GM23338 (cell line): ENCODE measurements around the gene CD68. TPM values are rescaled to one million over a fixed set of nuclear protein-coding genes. Genes with fewer than 3 reads are reported as not detected.

Source experiments
- ATAC-seq: fragments of 200-7000 bp; cut with Tn5 transposase; 3 replicates; pipeline ENCODE4 v1.9.1; 2020
- DNase-seq: peaks from one replicate; pipeline ENCODE4 v3.0.0-alpha.2; 2015; ENCODE audit warnings: low spot score
- H2AFZ ChIP-seq: fragments of 200-600 bp; sonication (generic); 2 replicates; pipeline ENCODE4 v1.8.0; 2016; ENCODE audit warnings: antibody characterized with exemption, mild to moderate bottlenecking, moderate library complexity
- H3F3A ChIP-seq: fragments of 200-600 bp; sonication (generic); replicated peaks from 2 replicates; pipeline ENCODE4 v1.8.0; 2017; ENCODE audit warnings: antibody characterized with exemption, mixed run types, low read depth
- H3K27ac ChIP-seq: fragments of 200-600 bp; sonication (generic); 2 replicates; pipeline ENCODE4 v1.6.1; 2016; ENCODE audit warnings: low read depth
- H3K27me3 ChIP-seq: fragments of 200-600 bp; sonication (generic); 2 replicates; pipeline ENCODE4 v1.8.0; 2016; ENCODE audit warnings: mild to moderate bottlenecking, mixed run types, moderate library complexity; ENCODE audit not compliant: insufficient read depth
- H3K36me3 ChIP-seq: fragments of 200-600 bp; sonication (generic); 2 replicates; pipeline ENCODE4 v1.8.0; 2016; ENCODE audit warnings: mild to moderate bottlenecking; ENCODE audit not compliant: insufficient read depth
- H3K4me1 ChIP-seq: fragments of 200-600 bp; sonication (generic); 2 replicates; pipeline ENCODE4 v1.8.0; 2016; ENCODE audit warnings: mild to moderate bottlenecking, moderate library complexity; ENCODE audit not compliant: insufficient read depth
- H3K4me2 ChIP-seq: fragments of 200-600 bp; sonication (generic); 2 replicates; pipeline ENCODE4 v1.7.1; 2017; ENCODE audit warnings: mixed run types
- H3K4me3 ChIP-seq: fragments of 200-600 bp; sonication (generic); 2 replicates; pipeline ENCODE4 v1.6.1; 2016; ENCODE audit warnings: mixed run types
- H3K79me2 ChIP-seq: fragments of 200-600 bp; sonication (generic); replicated peaks from 2 replicates; pipeline ENCODE4 v1.8.0; 2017; ENCODE audit warnings: mild to moderate bottlenecking; ENCODE audit not compliant: insufficient read depth
- H3K9me2 ChIP-seq: fragments of 200-600 bp; sonication (generic); 2 replicates; pipeline ENCODE4 v1.8.0; 2017; ENCODE audit not compliant: insufficient read depth
- H4K20me1 ChIP-seq: fragments of 200-600 bp; sonication (generic); replicated peaks from 2 replicates; pipeline ENCODE4 v1.8.0; 2017; ENCODE audit warnings: mild to moderate bottlenecking; ENCODE audit not compliant: insufficient read depth
- H3K27ac Mint-ChIP-seq: 2 replicates; pipeline ENCODE4 v1.8.0; 2020; ENCODE audit warnings: inconsistent platforms, mild to moderate bottlenecking, moderate library complexity, mixed read lengths
- H3K27me3 Mint-ChIP-seq: 3 replicates; pipeline ENCODE4 v1.8.0; 2022; ENCODE audit warnings: low read depth, mild to moderate bottlenecking, moderate library complexity, mixed read lengths, inconsistent platforms; ENCODE audit not compliant: insufficient read depth, poor library complexity
- H3K36me3 Mint-ChIP-seq: 3 replicates; pipeline ENCODE4 v1.8.0; 2021; ENCODE audit warnings: low read depth, mild to moderate bottlenecking, inconsistent platforms, moderate library complexity, mixed read lengths
- H3K4me1 Mint-ChIP-seq: 3 replicates; pipeline ENCODE4 v1.8.0; 2020; ENCODE audit warnings: mild to moderate bottlenecking, inconsistent platforms, mixed read lengths
- H3K4me3 Mint-ChIP-seq: 3 replicates; pipeline ENCODE4 v1.8.0; 2021; ENCODE audit warnings: moderate library complexity, mild to moderate bottlenecking, inconsistent platforms, mixed read lengths
- H3K9me3 Mint-ChIP-seq: 3 replicates; pipeline ENCODE4 v1.8.0; 2020; ENCODE audit warnings: moderate library complexity, mild to moderate bottlenecking, inconsistent platforms, mixed read lengths
- CREB1 ChIP-seq: fragments of 250-450 bp; sonication (Bioruptor Pico); IDR thresholded peaks from 2 replicates; pipeline ENCODE4 v1.5.0; 2020; ENCODE audit warnings: low read depth, mild to moderate bottlenecking, moderate library complexity
- EZH2 ChIP-seq: fragments of 200-600 bp; sonication (generic); IDR thresholded peaks from one replicate; pipeline ENCODE4 v1.8.0; 2017; ENCODE audit warnings: antibody characterized with exemption, mild to moderate bottlenecking, low read depth; ENCODE audit not compliant: unreplicated experiment
- NANOG ChIP-seq: IDR thresholded peaks from 2 replicates; pipeline ENCODE4 v1.6.1; 2016; ENCODE audit warnings: antibody characterized with exemption, borderline replicate concordance
- POLR2AphosphoS5 ChIP-seq: IDR thresholded peaks from 2 replicates; pipeline ENCODE4 v1.6.1; 2016; ENCODE audit warnings: antibody characterized with exemption, low read depth
- polyA plus RNA-seq: library from polyadenylated mRNA; unstranded; fragments of >200 nt; fragmentation: Nextera tagmentation; extraction: Ambion mirVana; gene quantifications from 2 replicates; pipeline ENCODE4 v1.2.1, GENCODE V29; 2016
- total RNA-seq: library from RNA; depleted of rRNA; stranded (reverse); fragments of >200 nt; shearing (Covaris generic); gene quantifications from 2 replicates; pipeline ENCODE4 v1.2.3, GENCODE V29; 2014
- TF ChIP-seq, protein P1 (sequence below), 2 experiments: fragments of 200-600 bp in 1 of 2; sonication (generic) in 1 of 2; conservative IDR thresholded peaks; 2 replicates each; pipeline versions ENCODE4 v1.5.1 to v1.6.1; 2016 to 2017; ENCODE audit warnings: antibody characterized with exemption in 2 of 2, low read depth in 2 of 2, mild to moderate bottlenecking in 2 of 2, moderate library complexity in 1 of 2
- TF ChIP-seq, protein P2 (sequence below): IDR thresholded peaks from one replicate; pipeline ENCODE4 v1.6.1; 2018; ENCODE audit warnings: antibody characterized with exemption; ENCODE audit not compliant: unreplicated experiment

The CD68 gene
- total and polyA plus RNA-seq, 2 experiments from 2014 or later: not detected

DNA sequence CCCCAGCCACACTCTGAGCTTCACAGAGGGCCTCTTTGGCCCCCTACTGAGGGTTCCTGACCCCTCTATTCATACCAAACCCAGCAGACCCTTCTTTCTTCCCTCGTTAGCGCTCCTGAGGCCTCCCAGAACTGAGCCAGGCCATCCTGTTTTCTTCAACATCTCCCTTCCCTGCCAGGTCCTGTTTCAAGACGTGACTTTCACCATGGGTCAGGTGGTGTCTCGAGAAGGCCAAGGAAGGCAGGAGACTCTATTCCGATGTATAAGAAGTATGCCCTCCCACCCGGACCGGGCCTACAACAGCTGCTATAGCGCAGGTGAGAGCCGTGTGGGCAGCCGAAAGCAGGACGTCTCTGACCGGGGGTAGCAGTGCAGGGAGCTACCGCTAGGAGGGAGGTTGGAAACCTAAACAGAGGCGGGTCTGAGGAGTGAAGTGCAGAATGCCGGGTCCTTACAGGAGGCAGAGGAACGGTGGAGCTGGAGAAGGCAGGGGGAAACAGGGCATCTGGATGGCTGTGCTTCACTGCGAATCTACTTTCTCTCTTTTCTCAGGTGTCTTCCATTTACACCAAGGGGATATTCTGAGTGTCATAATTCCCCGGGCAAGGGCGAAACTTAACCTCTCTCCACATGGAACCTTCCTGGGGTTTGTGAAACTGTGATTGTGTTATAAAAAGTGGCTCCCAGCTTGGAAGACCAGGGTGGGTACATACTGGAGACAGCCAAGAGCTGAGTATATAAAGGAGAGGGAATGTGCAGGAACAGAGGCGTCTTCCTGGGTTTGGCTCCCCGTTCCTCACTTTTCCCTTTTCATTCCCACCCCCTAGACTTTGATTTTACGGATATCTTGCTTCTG lies 19.0 kb upstream of the CD68 start:
- TF ChIP-seq EZH2 (no peak), NANOG (no peak), POLR2AphosphoS5 (0 out of 2 replicates have a peak, but pooled peaks have one; percentile 27)
- TF ChIP-seq, protein P1, sequence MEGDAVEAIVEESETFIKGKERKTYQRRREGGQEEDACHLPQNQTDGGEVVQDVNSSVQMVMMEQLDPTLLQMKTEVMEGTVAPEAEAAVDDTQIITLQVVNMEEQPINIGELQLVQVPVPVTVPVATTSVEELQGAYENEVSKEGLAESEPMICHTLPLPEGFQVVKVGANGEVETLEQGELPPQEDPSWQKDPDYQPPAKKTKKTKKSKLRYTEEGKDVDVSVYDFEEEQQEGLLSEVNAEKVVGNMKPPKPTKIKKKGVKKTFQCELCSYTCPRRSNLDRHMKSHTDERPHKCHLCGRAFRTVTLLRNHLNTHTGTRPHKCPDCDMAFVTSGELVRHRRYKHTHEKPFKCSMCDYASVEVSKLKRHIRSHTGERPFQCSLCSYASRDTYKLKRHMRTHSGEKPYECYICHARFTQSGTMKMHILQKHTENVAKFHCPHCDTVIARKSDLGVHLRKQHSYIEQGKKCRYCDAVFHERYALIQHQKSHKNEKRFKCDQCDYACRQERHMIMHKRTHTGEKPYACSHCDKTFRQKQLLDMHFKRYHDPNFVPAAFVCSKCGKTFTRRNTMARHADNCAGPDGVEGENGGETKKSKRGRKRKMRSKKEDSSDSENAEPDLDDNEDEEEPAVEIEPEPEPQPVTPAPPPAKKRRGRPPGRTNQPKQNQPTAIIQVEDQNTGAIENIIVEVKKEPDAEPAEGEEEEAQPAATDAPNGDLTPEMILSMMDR (conservative IDR thresholded peaks at IDR 0.05; ENCODE audit: low read depth in 2 of 2): peak; percentile 60 to 64
- Mint-ChIP-seq H3K27me3 (peaks cover 28% of the 10 kb centered on the region), H3K27ac (peak overlapping the region; percentile 92), H3K36me3 (peaks cover 25% of the 10 kb centered on the region), H3K4me1 (peaks cover 52% of the 10 kb centered on the region), H3K9me3 (no peaks in the 10 kb centered on the region), H3K4me3 (peak overlapping the region; percentile 93)
- Histone ChIP-seq H3K4me3 (peak overlapping the region; percentile 96), H3K27ac (peak overlapping the region; percentile 86), H3K36me3 (peaks cover 10% of the 10 kb centered on the region; the same call in 1 of the 2 replicates), H3K9me2 (no peaks in the 10 kb centered on the region), H3K4me1 (peaks cover 45% of the 10 kb centered on the region), H2AFZ (0 out of 2 replicates have a peak overlapping the region, but pooled peaks have one; percentile 43), H3K79me2 (peaks cover 34% of the 10 kb centered on the region), H4K20me1 (peaks cover 6% of the 10 kb centered on the region), H3F3A (peaks cover 33% of the 10 kb centered on the region), H3K27me3 (no peaks in the 10 kb centered on the region), H3K4me2 (peak overlapping the region; percentile 98)
- ATAC-seq (peak; percentile 66), DNase-seq (peak; percentile 94)

GRCh38 chr17:7561028-7561575 lies 18.3 kb upstream of the CD68 start:
- Mint-ChIP-seq H3K4me3 (peak overlapping the region; percentile 93), H3K36me3 (peaks cover 32% of the 10 kb centered on the region), H3K9me3 (no peaks in the 10 kb centered on the region), H3K4me1 (peaks cover 48% of the 10 kb centered on the region), H3K27me3 (peaks cover 28% of the 10 kb centered on the region), H3K27ac (peak overlapping the region; percentile 92)
- H3K4me2 ChIP-seq: peak overlapping the region; percentile 98
- DNase-seq (peak; percentile 95), ATAC-seq (peak; percentile 69)
- H3K4me1 ChIP-seq: peaks cover 45% of the 10 kb centered on the region
- H3K79me2 ChIP-seq: peaks cover 41% of the 10 kb centered on the region
- peaks cover 6% of the 10 kb centered on the region for H4K20me1 ChIP-seq
- peak overlapping the region; percentile 96 for H3K4me3 ChIP-seq
- no peaks in the 10 kb centered on the region for H3K9me2 ChIP-seq
- H3K36me3 ChIP-seq: peaks cover 16% of the 10 kb centered on the region; the same call in 1 of the 2 replicates
- TF ChIP-seq, protein P1 (conservative IDR thresholded peaks at IDR 0.05; ENCODE audit: low read depth in 2 of 2): peak; percentile 63 to 86
- TF ChIP-seq, protein P2, sequence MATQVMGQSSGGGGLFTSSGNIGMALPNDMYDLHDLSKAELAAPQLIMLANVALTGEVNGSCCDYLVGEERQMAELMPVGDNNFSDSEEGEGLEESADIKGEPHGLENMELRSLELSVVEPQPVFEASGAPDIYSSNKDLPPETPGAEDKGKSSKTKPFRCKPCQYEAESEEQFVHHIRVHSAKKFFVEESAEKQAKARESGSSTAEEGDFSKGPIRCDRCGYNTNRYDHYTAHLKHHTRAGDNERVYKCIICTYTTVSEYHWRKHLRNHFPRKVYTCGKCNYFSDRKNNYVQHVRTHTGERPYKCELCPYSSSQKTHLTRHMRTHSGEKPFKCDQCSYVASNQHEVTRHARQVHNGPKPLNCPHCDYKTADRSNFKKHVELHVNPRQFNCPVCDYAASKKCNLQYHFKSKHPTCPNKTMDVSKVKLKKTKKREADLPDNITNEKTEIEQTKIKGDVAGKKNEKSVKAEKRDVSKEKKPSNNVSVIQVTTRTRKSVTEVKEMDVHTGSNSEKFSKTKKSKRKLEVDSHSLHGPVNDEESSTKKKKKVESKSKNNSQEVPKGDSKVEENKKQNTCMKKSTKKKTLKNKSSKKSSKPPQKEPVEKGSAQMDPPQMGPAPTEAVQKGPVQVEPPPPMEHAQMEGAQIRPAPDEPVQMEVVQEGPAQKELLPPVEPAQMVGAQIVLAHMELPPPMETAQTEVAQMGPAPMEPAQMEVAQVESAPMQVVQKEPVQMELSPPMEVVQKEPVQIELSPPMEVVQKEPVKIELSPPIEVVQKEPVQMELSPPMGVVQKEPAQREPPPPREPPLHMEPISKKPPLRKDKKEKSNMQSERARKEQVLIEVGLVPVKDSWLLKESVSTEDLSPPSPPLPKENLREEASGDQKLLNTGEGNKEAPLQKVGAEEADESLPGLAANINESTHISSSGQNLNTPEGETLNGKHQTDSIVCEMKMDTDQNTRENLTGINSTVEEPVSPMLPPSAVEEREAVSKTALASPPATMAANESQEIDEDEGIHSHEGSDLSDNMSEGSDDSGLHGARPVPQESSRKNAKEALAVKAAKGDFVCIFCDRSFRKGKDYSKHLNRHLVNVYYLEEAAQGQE: no peak
- TF ChIP-seq CREB1: peak; percentile 26; the same call in 1 of the 2 replicates
- H2AFZ ChIP-seq: peak overlapping the region; percentile 95
- H3K27ac ChIP-seq: peak overlapping the region; percentile 92
- peaks cover 30% of the 10 kb centered on the region for H3F3A ChIP-seq
- H3K27me3 ChIP-seq: no peaks in the 10 kb centered on the region
